ENCODE results near the gene ZDHHC9.

DNA sequence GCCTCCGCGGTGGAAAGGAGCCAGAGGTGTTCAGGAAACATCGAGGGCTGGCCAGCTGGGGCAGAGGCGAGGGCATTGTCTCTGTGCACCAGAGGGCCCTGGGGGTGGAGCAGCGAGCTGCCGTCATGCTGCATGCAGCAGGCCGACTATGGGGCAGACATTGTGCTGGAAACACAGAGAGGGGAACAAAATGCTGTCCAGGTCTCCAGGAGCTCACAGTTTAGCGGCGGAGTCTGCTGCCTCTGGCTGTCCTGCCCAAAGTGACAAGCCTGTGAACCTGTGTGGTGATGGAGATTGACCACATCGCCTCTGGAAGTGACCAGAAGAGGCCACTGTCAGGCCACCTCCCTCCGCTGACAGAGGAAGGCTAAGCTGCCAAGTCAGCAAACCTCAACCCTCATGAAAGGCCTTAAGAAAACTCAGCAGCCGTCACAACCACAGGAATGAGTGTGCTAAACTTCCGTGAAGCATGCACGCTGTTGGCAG lies 84.1 kb downstream of the ZDHHC9 start:
- TF ChIP-seq, protein P1, sequence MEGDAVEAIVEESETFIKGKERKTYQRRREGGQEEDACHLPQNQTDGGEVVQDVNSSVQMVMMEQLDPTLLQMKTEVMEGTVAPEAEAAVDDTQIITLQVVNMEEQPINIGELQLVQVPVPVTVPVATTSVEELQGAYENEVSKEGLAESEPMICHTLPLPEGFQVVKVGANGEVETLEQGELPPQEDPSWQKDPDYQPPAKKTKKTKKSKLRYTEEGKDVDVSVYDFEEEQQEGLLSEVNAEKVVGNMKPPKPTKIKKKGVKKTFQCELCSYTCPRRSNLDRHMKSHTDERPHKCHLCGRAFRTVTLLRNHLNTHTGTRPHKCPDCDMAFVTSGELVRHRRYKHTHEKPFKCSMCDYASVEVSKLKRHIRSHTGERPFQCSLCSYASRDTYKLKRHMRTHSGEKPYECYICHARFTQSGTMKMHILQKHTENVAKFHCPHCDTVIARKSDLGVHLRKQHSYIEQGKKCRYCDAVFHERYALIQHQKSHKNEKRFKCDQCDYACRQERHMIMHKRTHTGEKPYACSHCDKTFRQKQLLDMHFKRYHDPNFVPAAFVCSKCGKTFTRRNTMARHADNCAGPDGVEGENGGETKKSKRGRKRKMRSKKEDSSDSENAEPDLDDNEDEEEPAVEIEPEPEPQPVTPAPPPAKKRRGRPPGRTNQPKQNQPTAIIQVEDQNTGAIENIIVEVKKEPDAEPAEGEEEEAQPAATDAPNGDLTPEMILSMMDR (IDR thresholded peaks at IDR 0.05; ENCODE audit: low read length), result peak; percentile 54
- TF ChIP-seq EZH2 (optimal IDR thresholded peaks at IDR 0.05; ENCODE audit: low read depth, low read length), result no peak

Data from MM.1S (cell line).